SK-N-SH (cell line): Measurements from ENCODE around the gene TOR4A. TPM values are rescaled to one million over a fixed set of nuclear protein-coding genes. Genes with fewer than 3 reads are reported as not detected.
A peak's percentile ranks its signal among the peaks of the same experiment; 100 is the strongest.
"Not testable (repeated sequence)": the region's sequence is repeated elsewhere in the genome, so short reads cannot be mapped to it uniquely, and the experiment has no call there.

ENCODE experiments used
- CTCF ChIA-PET: fragments of 300-600, 350-600 bp; formaldehyde crosslinking; extraction: SDS; loops from one replicate; lab custom pipeline; 2021; lab: Yijun Ruan, JAX
- POLR2A ChIA-PET: fragments of 350-600 bp; sonication (Branson Sonifier 250); formaldehyde crosslinking; extraction: SDS; loops from one replicate; lab custom pipeline; 2020; ENCODE audit warnings: antibody characterized with exemption, inconsistent platforms; lab: Yijun Ruan, JAX
- DNase-seq: peaks from one replicate; pipeline ENCODE4 v3.0.0; 2012
- H2AFZ ChIP-seq: fragments of 200-600 bp; sonication (generic); 2 replicates; pipeline ENCODE4 v1.8.1; 2016; ENCODE audit warnings: antibody characterized with exemption, mild to moderate bottlenecking, low read depth
- H3F3A ChIP-seq: fragments of 200-600 bp; sonication (generic); replicated peaks from 2 replicates; pipeline ENCODE3; 2016; ENCODE audit warnings: antibody characterized with exemption, mild to moderate bottlenecking; ENCODE audit not compliant: insufficient read depth
- H3K27ac ChIP-seq, 2 experiments: fragments of 200-500 bp in 1 of 2; fragments of 200-600 bp in 1 of 2; sonication (Bioruptor generic) in 1 of 2; sonication (generic), shearing (Covaris generic) in 1 of 2; 2 replicates each; pipeline versions ENCODE4 v1.5.1 to v1.6.1; 2014 to 2016; ENCODE audit warnings: low read depth in 2 of 2, inconsistent platforms in 1 of 2, low read length in 1 of 2, mild to moderate bottlenecking in 1 of 2, mixed read lengths in 1 of 2
- H3K27me3 ChIP-seq: fragments of 200-600 bp; sonication (generic), shearing (Covaris generic); 2 replicates; pipeline ENCODE4 v1.6.1; 2016; ENCODE audit warnings: mixed run types; ENCODE audit not compliant: insufficient read depth
- H3K36me3 ChIP-seq, 2 experiments: fragments of 200-500 bp in 1 of 2; fragments of 200-600 bp in 1 of 2; sonication (Bioruptor generic) in 1 of 2; sonication (generic) in 1 of 2; replicated peaks in 1 of 2; 2 replicates each; pipeline versions ENCODE3 to v1.5.1; 2014 to 2016; ENCODE audit warnings: low read length in 1 of 2, mild to moderate bottlenecking in 1 of 2; ENCODE audit not compliant: insufficient read depth in 2 of 2, control insufficient read depth in 1 of 2
- H3K4me1 ChIP-seq, 2 experiments: fragments of 200-500 bp in 1 of 2; fragments of 200-600 bp in 1 of 2; sonication (Bioruptor generic) in 1 of 2; sonication (generic), shearing (Covaris generic) in 1 of 2; 2 replicates each; pipeline versions ENCODE4 v1.5.1 to v1.6.1; 2014 to 2016; ENCODE audit warnings: low read depth in 1 of 2, low read length in 1 of 2, mixed run types in 1 of 2; ENCODE audit not compliant: insufficient read depth in 2 of 2, control insufficient read depth in 1 of 2
- H3K4me2 ChIP-seq: fragments of 200-600 bp; sonication (generic), shearing (Covaris generic); 2 replicates; pipeline ENCODE4 v1.6.1; 2017; ENCODE audit warnings: mixed run types
- H3K4me3 ChIP-seq, 2 experiments: fragments of 200-500 bp in 1 of 2; fragments of 200-600 bp in 1 of 2; sonication (Bioruptor generic) in 1 of 2; sonication (generic), shearing (Covaris generic) in 1 of 2; 2 replicates each; pipeline versions ENCODE4 v1.5.1 to v1.8.1; 2014 to 2016; ENCODE audit warnings: low read depth in 2 of 2, inconsistent platforms in 1 of 2, low read length in 1 of 2, mild to moderate bottlenecking in 1 of 2, mixed read lengths in 1 of 2, moderate library complexity in 1 of 2
- H3K79me2 ChIP-seq: fragments of 200-600 bp; sonication (generic); 2 replicates; pipeline ENCODE4 v1.8.1; 2017; ENCODE audit warnings: mild to moderate bottlenecking; ENCODE audit not compliant: insufficient read depth
- H3K9ac ChIP-seq: fragments of 200-600 bp; sonication (generic); 2 replicates; pipeline ENCODE4 v1.6.1; 2017; ENCODE audit warnings: mixed run types
- H3K9me2 ChIP-seq: fragments of 200-600 bp; sonication (generic); 2 replicates; pipeline ENCODE4 v1.6.1; 2017; ENCODE audit warnings: mixed run types
- H3K9me3 ChIP-seq: fragments of 200-600 bp; sonication (generic); 2 replicates; pipeline ENCODE4 v1.6.1; 2017; ENCODE audit warnings: mixed run types, mild to moderate bottlenecking, moderate library complexity
- H4K20me1 ChIP-seq: fragments of 200-600 bp; sonication (generic); 2 replicates; pipeline ENCODE4 v1.6.1; 2017; ENCODE audit warnings: mild to moderate bottlenecking, mixed run types; ENCODE audit not compliant: insufficient read depth
- EZH2phosphoT487 ChIP-seq: fragments of 200-600 bp; sonication (generic); IDR thresholded peaks from 2 replicates; pipeline ENCODE4 v1.6.1; 2017; ENCODE audit warnings: low read depth, mixed run types, mild to moderate bottlenecking, antibody characterized with exemption, moderate library complexity, borderline replicate concordance
- FOXM1 ChIP-seq: IDR thresholded peaks from 2 replicates; pipeline ENCODE4 v1.4.0; 2012; ENCODE audit warnings: low read depth, mild to moderate bottlenecking
- JUND ChIP-seq: IDR thresholded peaks from 2 replicates; pipeline ENCODE4 v1.4.0; 2012
- MAX ChIP-seq: IDR thresholded peaks from 2 replicates; pipeline ENCODE4 v1.4.0; 2012; ENCODE audit warnings: low read depth
- POLR2AphosphoS5 ChIP-seq: IDR thresholded peaks from 2 replicates; pipeline ENCODE4 v1.6.1; 2012; ENCODE audit warnings: low read depth, low read length
- TAF1 ChIP-seq: IDR thresholded peaks from 2 replicates; pipeline ENCODE4 v1.6.1; 2012; ENCODE audit warnings: low read depth, mild to moderate bottlenecking, low read length, moderate library complexity, borderline replicate concordance
- TEAD4 ChIP-seq: IDR thresholded peaks from 2 replicates; pipeline ENCODE4 v1.4.0; 2012; ENCODE audit warnings: mild to moderate bottlenecking, borderline replicate concordance; ENCODE audit not compliant: insufficient read depth
- WGBS: methylation state at CpG from one replicate; pipeline ENCODE4 v1.1.6; 2017; ENCODE audit warnings: low lambda C conversion rate; 5-methylcytosine and 5-hydroxymethylcytosine counted together
- polyA plus RNA-seq, 3 experiments: library from polyadenylated mRNA; depleted of rRNA; stranded (reverse); fragments of >200 nt; gene quantifications; 2 replicates each; pipeline ENCODE4 v1.2.3, GENCODE V29; 2012
- TF ChIP-seq, protein P1 (sequence below): fragments of 200-600 bp; sonication (generic); IDR thresholded peaks from 2 replicates; pipeline ENCODE4 v1.6.1; 2017; ENCODE audit warnings: antibody characterized with exemption, mild to moderate bottlenecking, moderate library complexity

Gene TOR4A
- polyA plus RNA-seq, 1 of the 3 experiments (the other 2 are of a cell fraction), result 0.81 TPM

DNA sequence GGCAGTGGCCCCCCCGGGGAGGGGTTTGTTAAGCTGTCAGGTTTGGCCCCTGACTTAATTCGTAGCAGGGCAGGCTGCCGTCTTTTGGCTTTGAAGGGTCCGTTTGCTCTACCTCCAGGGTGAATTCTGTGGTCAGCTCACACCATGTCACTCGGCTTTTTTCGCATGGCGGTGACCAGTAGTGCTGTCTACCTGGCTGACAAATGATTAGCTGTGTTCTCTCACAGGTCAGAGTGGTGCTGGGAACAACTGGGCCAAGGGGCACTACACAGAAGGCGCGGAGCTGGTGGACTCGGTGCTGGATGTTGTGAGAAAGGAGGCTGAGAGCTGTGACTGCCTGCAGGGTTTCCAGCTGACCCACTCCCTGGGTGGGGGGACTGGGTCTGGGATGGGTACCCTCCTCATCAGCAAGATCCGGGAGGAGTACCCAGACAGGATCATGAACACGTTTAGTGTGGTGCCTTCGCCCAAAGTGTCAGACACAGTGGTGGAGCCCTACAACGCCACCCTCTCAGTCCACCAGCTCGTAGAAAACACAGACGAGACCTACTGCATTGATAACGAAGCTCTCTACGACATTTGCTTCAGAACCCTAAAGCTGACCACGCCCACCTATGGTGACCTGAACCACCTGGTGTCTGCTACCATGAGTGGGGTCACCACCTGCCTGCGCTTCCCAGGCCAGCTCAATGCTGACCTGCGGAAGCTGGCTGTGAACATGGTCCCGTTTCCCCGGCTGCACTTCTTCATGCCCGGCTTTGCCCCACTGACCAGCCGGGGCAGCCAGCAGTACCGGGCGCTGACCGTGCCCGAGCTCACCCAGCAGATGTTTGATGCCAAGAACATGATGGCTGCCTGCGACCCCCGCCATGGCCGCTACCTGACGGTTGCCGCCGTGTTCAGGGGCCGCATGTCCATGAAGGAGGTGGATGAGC lies 35.0 kb upstream of the TOR4A start:
- CTCF ChIA-PET, result interaction anchor here (1.1 to 2.0 kb wide), 4 partner anchors 12 to 213 kb away, joined by 3 to 10 read pairs (median 3); partner anchors contain the start of genes ANAPC2, NELFB and SSNA1

GRCh38 chr9:137243266-137243625 lies 34.3 kb upstream of the TOR4A start:
- H3K4me1 ChIP-seq, result peaks cover 17 to 24% of the 10 kb centered on the region in 2 experiments; a peak in 2 of 4 replicates
- not testable (repeated sequence) for H3K27me3 ChIP-seq, H3K27ac ChIP-seq, DNase-seq, H3K9ac ChIP-seq, H3K9me3 ChIP-seq, H3K9me2 ChIP-seq, H2AFZ ChIP-seq, H3K4me3 ChIP-seq, H3K4me2 ChIP-seq
- H3F3A ChIP-seq, result peaks cover 16% of the 10 kb centered on the region
- H3K36me3 ChIP-seq, result peaks cover 13 to 20% of the 10 kb centered on the region in 2 experiments
- peaks cover 44% of the 10 kb centered on the region for H3K79me2 ChIP-seq
- POLR2A ChIA-PET, result interaction anchor here (1.0 to 6.4 kb wide), 2 partner anchors 13 to 20 kb away, joined by 3 to 83 read pairs; partner anchors contain the start of gene NELFB
- 96% methylated on average over 13 of the region's 18 CpGs for WGBS
- CTCF ChIA-PET, result interaction anchor here (1.1 to 2.0 kb wide), 3 partner anchors 11 to 214 kb away, joined by 3 to 10 read pairs (median 4); partner anchors contain the start of gene NELFB
- H4K20me1 ChIP-seq, result peaks cover 29% of the 10 kb centered on the region

More for the DNA sequence above, 35.0 kb upstream of the TOR4A start:
- Histone ChIP-seq H3K4me2 (peak overlapping the region; percentile 98), H4K20me1 (peaks cover 29% of the 10 kb centered on the region), H3F3A (peaks cover 16% of the 10 kb centered on the region), H3K9ac (peak overlapping the region; percentile 88), H3K27me3 (no peaks in the 10 kb centered on the region), H3K27ac (peak overlapping the region in 1 of 2 experiments; percentile 59; a peak in 1 of 4 replicates), H3K4me1 (peaks cover 17 to 28% of the 10 kb centered on the region in 2 experiments; a peak in 2 of 4 replicates), H3K36me3 (peaks cover 13 to 20% of the 10 kb centered on the region in 2 experiments), H3K9me3 (no peaks in the 10 kb centered on the region), H3K79me2 (peaks cover 51% of the 10 kb centered on the region), H2AFZ (no peak overlapping the region), H3K9me2 (no peaks in the 10 kb centered on the region)
- WGBS, result 69% methylated on average over 16 of the region's 36 CpGs
- no peak for DNase-seq
- no peak for TF ChIP-seq EZH2phosphoT487
- 0 out of 2 replicates have a peak, but pooled peaks have one; percentile 6 for TF ChIP-seq POLR2AphosphoS5
- TF ChIP-seq, all 33 proteins: peak for 1
- H3K4me3 ChIP-seq, result peak overlapping the region; percentile 84 to 87
- POLR2A ChIA-PET, result interaction anchor here (0.6 to 6.4 kb wide), 4 partner anchors 13 to 292 kb away, joined by 3 to 83 read pairs (median 3); partner anchors contain the start of gene NELFB

DNA sequence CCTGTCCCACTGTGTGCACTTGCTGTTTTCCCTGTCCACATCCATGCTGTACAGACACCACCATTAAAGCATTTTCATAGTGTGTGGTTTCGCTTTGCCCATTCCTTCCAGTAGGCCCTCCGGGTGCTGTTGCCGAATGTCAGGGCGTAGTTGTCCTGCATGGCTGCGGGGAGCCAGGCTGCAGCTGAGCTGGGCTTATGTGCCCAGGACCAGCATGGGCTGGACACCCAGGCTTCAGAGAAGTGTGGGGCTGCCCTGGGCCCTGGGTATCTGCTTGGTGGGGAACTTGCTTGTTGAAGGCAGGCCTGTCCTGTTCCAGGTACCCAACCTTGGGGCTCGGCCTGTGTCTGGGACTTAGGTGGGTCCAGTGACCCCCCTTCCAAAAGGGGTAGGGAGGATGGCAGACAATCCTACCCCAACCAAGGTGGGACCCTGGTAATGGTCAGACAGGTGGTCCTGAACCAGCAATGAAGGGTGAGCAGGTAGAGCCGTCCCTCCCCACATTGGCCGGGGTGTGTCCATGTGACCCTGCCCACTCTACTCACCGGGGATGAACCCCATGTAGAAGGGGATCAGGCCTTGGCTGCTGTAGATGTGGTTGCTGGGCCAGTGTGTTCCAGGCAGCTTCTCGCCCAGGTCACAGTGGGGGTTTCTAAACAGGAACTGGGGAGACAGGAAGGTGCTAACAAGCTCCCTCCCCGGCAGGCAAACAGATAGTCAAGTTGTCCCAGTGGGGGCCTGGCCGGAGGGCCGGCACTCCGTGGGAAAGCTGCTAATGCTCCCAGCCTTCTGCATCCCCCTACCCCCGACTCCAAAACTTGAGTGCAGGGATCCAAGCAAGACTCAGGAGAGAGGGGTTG lies 33.7 kb upstream of the TOR4A start:
- POLR2A ChIA-PET, result interaction anchor here (6.4 kb wide), 1 partner anchor 12 kb away, joined by 83 read pairs; the partner anchor contains the start of gene NELFB
- CTCF ChIA-PET, result interaction anchor here (1.0 to 8.2 kb wide), 6 partner anchors 7 to 214 kb away, joined by 3 to 38 read pairs (median 5); partner anchors contain the start of gene NELFB
- peaks cover 38% of the 10 kb centered on the region for H3K79me2 ChIP-seq
- peaks cover 11 to 18% of the 10 kb centered on the region in 2 experiments; a peak in 2 of 4 replicates for H3K4me1 ChIP-seq
- DNase-seq, result no peak
- no peak overlapping the region for H3K4me3 ChIP-seq
- H2AFZ ChIP-seq, result no peak overlapping the region
- no peak overlapping the region for H3K4me2 ChIP-seq
- no peak overlapping the region for H3K9ac ChIP-seq
- H3K9me3 ChIP-seq, result no peaks in the 10 kb centered on the region
- no peak overlapping the region; a peak in 1 of 4 replicates for H3K27ac ChIP-seq
- H3K27me3 ChIP-seq, result no peaks in the 10 kb centered on the region
- TF ChIP-seq POLR2AphosphoS5, result peak; percentile 60
- TF ChIP-seq, protein P1, sequence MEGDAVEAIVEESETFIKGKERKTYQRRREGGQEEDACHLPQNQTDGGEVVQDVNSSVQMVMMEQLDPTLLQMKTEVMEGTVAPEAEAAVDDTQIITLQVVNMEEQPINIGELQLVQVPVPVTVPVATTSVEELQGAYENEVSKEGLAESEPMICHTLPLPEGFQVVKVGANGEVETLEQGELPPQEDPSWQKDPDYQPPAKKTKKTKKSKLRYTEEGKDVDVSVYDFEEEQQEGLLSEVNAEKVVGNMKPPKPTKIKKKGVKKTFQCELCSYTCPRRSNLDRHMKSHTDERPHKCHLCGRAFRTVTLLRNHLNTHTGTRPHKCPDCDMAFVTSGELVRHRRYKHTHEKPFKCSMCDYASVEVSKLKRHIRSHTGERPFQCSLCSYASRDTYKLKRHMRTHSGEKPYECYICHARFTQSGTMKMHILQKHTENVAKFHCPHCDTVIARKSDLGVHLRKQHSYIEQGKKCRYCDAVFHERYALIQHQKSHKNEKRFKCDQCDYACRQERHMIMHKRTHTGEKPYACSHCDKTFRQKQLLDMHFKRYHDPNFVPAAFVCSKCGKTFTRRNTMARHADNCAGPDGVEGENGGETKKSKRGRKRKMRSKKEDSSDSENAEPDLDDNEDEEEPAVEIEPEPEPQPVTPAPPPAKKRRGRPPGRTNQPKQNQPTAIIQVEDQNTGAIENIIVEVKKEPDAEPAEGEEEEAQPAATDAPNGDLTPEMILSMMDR, result no peak
- peak; percentile 9; the same call in 1 of the 2 replicates for TF ChIP-seq TAF1
- no peak for TF ChIP-seq FOXM1
- TF ChIP-seq JUND, result peak; percentile 5; the same call in 1 of the 2 replicates
- no peak for TF ChIP-seq MAX
- no peak for TF ChIP-seq TEAD4
- TF ChIP-seq, all 33 proteins: peak for 3
- Histone ChIP-seq H3K9me2 (no peaks in the 10 kb centered on the region), H3K36me3 (peaks cover 13 to 20% of the 10 kb centered on the region in 2 experiments), H4K20me1 (peaks cover 29% of the 10 kb centered on the region), H3F3A (peaks cover 16% of the 10 kb centered on the region)
- WGBS, result 87% methylated on average over 13 of the region's 15 CpGs
